Forelimb muscle (tissue), 1 donor: Measurements from ENCODE around the gene SP3. TPM values are rescaled to one million over a fixed set of nuclear protein-coding genes. Genes with fewer than 3 reads are reported as not detected.

ENCODE experiments used
- DNase-seq: peaks from one replicate; pipeline ENCODE4 v3.0.0-alpha.2; 2013; ENCODE audit warnings: low read depth
- polyA plus RNA-seq: library from polyadenylated mRNA; unstranded; fragments of 120-200 nt; gene quantifications from one replicate; pipeline ENCODE4 v1.2.1, GENCODE V29; 2013; ENCODE audit not compliant: insufficient read length

The SP3 gene
- polyA plus RNA-seq, 1 donor, result 66.0 TPM

DNA sequence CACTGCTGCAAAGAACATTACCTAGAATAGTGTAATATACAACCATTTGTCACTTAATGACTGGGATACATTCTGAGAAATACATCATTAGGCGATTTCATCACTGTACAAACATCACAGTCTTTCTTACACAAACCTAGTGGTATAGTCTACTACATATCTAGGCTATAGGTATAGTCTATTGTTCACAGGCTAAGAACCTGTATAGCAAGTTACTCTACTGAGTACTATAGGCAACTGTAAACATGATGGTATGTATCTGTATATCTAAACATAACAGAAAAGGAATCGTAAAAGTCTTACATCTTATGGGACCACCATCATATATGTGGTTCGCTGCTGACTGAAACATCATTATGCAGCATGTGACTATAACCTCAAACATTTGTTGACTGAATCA, 21.4 kb downstream of the SP3 start:
- DNase-seq, result no peak

DNA sequence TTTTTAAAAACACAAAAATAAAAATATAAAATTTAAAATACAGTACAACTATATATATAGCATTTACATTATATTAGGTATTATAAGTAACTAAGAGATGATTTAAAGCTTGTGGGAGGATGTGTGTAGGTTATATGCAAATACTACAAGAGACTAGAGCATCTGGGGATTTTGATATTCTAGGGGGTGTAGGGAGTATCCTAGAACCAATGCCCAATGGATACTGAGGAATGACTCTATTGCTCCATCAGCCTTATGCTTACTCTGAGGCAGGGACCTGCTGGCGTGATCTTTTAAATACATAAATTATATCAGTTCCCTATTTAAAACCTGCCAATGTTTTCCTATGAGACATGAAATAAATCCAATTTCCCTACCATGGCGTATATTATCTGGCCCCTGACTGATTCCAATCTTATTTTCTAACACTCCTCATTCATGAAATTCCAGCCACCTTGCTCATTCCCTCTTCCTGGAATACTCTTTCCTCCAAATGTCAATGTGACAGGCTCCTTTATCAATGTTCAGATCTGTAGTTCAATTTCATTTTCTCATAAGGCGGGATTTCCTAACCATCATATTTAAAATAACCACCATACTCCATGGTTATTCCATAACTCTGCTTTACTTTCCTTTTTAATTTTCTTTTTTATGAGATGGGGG, 22.2 kb downstream of the SP3 start:
- no peak for DNase-seq

DNA sequence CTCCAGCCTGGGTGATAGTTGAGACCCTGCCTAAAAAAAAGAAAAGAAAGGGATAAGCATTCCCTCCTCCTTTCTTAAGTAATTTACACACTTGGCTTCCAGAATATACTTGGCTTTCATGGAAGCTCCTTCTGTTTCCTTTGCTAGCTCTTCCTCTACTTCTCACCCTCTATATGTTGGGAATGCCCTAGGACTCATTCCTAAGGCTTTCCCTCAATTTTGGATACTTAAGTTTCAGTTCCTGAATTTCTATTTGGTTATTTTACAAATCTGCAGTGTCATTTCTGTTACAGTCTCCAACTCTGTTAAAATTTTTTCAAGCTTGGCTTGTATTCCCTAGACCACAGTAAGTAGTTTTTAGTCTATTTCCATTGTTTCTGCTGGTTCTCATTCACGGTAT, 23.6 kb downstream of the SP3 start:
- no peak for DNase-seq

DNA sequence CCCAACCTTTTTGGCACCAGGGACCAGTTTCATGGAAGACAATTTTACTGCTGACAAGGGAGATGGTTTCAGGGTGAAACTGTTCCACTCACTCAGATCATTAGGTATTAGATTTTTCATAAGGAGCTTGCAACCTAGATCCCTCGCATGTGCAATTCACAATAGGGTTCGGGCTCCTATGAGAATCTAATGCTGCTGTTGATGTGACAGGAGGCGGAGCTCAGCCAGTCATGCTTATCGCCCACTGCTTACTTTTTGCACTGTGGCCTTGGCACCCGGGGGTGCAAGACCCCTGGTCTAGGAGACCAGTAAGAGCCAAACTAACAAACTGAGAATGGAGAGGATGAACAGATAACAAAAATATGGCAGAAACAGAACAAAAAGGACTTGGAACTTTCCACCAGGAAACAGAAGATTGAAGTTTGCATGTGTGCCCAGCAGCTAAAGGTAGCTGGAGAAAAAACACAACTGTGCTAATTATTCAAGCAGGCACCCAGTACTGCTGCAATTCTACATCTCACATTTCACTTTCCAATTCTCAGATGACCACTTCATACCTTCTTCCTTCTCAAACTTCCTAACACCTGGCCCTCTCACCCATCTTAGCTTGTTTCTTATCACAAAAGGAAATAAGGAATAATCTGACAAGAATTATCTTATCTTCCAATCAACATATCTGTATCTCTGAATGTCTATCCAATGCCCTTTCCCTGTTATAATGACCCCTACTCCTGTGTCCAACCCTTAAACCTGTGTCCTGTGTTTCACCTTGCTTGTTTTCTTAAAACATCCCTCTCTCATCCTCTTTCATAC, 24.8 kb downstream of the SP3 start:
- DNase-seq, result no peak

DNA sequence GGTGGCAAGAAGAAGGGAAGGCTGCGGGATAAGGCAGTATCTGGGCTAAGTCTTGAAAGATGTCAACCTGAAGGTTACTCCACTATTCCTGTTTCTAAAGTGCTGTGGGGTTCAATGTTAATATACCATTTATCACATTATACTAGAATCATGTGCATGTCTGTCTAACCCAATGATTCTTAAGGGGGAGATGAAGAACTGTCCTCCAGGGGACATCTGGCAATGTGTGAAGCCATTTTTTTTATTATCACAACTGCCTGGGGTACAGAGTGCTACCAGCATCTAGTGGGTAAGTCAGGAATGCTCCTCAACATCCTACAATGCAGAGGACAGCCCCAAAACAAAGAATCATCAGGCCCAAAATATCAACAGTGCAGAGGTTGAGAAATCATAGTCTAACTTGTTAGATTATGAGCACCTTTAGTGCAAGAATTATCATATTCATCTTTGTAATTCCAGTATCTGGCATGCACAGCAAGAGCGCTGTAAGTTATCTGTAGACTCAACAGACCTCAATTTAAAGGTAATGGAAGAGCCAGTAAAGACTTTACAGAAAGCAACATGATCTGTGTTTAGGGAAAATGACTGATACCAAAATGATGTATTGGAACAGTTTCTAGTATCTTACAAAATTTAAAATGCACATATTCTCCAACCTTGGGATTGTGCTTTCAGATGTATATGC, 26.3 kb downstream of the SP3 start:
- DNase-seq, result no peak

DNA sequence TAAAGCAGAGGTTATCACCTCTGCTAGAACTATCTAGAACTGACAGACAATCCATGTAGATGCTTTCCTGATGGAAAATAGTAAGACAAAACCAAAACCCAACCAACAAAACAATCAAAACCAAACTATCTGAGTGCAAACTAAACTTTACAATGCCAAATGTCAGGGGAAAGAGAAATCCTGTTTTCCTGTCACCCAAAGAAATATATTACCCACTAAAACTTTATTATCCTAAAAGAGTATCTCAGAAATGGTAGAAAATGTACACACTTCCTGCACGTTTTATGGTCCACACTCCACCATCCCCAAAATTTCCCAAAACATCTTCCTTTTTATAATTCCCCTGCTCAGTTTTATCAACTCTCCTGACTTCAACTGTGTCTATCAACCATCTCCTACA, 29.9 kb downstream of the SP3 start:
- DNase-seq, result no peak

DNA sequence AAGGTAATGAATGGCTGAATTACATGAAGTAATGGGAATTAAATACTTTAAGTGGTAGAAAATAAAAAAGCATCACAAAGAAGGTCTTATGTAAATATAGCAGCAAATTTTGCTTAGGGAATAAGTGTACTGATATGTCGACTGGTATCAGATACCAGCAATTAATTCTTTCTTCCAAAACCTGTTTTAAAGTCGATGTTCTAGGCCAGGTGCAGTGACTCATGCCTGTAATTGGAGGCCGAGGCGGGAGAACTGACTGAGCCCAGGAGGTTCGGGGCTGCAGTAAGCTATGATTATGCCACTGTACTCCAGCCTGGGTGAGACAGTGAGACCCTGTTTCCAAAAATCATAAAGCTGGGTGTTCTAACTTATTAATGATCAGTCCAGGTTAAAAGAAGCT, 30.3 kb downstream of the SP3 start:
- DNase-seq, result no peak

DNA sequence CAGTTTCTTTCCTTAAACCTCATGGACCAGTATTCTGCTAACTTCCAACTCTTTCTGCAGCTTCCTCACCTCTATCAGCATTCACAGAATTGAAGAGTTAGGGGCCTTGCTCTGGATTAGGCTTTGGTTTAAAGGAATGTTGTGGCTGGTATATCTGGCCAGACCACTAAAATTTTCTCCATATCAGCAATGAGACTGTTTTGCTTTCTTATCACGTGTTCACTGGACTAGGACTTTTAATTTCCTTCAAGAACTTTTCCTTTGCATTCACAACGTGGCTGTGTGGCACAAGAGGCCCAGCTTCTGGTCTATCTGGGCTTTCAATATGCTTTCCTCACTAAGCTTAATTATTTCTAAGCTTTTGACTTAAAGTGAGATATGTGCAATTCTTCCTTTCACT, 33.4 kb downstream of the SP3 start:
- DNase-seq, result no peak

DNA sequence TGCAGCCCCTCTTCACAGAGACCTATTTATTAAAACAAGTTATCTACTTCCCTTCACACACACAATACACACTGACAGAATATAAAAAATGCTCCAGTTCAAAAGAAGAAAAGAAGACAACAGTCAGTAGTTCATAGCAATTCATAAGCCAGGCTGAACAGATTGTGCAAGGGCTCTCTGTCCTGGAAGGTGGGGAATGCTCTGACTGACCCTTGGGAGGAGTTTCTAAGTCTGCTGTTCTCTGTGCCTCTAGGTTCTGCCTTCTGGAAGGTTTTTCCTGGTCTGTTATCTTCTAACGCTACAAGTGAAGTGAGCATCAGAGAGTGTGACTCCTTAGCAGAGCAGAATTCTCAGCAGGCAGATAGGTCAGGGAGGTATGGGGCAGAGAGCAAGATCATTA, 35.7 kb downstream of the SP3 start:
- no peak for DNase-seq

DNA sequence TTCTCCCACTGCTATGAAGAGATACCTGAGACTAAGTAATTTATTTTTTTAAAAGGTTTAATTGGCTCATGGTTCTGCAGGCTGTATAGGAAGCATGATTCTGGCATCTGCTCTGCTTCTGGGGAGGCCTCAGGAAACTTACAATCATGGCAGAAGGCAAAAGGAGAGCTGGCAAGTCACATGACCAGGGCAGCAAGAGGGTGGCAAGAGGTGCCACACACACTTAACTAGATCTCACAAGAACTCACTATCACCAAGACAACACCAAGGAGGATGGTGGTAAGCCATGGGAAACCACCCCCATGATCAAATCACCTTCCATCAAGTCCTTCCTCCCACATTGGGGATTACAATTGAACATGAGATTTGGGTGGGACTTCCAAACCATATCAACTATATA, 38.3 kb downstream of the SP3 start:
- no peak for DNase-seq

DNA sequence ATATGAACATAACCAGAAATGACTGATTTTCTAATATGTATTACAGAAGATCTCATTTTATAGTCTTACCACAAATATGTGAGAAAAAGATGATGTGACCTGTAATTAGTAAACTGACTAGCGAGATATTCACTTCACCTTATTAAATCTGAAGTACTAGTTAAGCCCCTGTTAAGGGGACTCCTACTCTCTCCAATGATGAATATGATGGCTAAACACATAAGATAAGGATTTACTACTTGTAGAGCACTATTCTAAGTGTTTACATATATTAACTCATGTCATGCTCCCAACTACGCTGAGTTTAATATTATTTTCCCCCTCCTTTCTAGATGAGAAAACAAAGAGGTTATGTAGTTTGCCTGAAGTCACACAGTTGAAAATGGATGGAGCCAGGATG, 40.9 kb downstream of the SP3 start:
- DNase-seq, result no peak

DNA sequence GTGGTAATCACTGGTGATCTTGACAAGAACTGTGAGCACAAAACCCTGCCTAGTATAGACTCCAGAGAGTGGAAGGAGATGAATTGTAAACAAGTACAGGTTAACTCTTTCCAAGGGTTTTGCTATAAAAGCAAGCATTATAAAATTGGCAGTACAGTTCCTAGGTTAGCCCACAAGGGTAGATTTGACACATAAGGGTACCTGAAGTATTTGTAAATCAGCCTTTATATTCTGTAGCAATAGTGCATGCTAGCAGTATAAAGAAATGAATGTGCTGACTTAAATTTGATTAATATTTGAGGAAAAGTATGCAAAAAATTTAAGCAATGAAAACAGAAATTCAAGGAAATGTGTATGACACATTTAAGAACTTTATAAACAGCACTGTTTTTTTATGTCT, 42.4 kb downstream of the SP3 start:
- DNase-seq, result no peak

DNA sequence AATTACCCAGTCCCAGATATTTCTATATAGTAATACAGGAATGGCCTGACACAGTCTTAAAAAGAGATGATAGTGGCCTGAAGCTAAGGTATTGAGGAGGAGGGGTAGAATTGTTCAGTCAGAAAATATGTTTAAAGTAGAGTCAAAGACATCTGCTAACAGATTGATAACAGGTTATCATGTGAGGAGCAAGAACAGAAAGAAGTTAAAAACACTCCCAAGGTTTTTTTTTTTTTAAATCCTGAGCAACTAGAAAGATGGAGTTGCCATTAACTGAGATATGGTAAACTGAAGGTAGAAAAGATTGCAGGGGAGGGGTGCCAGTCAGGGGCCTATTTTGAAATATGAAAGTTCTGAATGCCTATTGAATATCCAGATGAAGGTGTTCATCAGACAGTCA, 43.1 kb downstream of the SP3 start:
- DNase-seq, result no peak

DNA sequence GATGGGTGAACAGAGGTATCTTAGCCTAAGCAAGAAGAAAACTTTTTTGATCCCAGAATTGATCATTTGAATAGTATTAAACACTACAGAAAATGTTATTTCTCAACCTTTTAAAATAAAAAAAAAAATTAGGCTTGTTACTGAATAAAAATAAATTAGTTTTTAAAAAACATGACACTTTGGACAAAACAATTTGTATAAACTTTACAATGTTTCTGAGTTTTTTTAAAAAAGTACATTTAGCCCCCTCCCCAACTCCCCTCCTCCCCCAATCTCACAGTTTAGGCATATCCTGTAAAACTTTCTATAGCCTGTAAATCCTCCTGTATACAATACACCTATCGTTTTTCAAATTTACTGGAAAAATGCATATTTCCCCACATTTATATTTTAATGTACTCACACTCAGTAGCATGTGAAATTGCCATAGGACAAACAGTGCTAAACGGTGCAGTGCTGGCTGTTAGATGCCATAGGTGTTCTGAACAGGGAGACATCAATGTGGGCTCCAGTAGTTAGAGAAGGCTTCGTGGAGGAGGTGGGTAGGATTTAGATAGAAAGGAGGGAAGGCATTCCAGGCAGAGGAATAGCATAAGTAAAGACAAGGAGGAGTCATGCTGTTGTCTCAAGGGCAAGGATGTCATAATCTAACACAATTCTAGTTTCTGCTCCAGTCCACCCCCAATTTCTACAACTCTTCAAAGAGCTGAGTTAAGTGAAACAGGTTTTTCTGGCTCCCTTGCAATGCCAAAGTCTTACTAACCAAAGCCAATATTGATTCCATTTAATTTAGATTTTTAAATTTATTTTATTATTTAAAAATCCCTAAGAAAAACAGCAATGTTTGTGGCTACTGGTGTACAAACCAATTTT, 50.9 kb downstream of the SP3 start:
- no peak for DNase-seq

DNA sequence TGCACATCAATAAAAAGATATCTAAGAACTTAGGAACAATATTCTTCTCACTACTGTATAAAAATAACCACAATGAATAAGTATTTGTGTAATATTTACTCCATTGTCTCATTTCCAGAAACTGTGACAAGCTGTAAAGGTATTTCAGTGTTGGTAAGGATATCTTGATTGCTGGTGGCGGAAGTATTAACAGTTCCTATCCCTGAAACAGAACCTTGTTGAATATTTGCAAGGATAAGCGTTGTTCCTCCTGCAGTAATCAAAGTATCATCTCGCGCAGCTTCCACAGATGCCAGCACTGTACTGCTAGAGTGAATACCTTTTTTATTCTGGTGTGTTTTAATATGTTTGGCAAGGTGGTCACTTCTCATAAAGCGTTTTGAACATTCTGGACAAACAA, 55.3 kb downstream of the SP3 start:
- DNase-seq, result no peak

DNA sequence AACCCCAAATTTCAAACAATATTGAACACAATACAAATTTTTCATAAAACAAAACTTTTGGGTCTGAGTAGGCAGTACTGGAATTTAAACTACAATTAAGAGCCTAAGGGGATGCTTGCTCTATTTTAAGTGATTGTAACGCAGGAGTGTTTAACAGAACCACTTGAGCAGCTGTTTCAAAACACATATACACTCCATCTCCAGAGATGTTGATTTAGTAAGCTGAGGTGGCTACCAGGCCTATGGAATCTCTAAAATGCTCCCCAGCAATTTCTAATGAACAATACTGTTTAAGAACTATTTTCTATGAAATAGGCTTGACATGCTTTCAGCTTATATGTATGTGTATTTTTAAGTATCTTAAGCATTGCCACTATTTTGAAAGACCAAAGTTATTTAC, 58.5 kb downstream of the SP3 start:
- DNase-seq, result no peak

DNA sequence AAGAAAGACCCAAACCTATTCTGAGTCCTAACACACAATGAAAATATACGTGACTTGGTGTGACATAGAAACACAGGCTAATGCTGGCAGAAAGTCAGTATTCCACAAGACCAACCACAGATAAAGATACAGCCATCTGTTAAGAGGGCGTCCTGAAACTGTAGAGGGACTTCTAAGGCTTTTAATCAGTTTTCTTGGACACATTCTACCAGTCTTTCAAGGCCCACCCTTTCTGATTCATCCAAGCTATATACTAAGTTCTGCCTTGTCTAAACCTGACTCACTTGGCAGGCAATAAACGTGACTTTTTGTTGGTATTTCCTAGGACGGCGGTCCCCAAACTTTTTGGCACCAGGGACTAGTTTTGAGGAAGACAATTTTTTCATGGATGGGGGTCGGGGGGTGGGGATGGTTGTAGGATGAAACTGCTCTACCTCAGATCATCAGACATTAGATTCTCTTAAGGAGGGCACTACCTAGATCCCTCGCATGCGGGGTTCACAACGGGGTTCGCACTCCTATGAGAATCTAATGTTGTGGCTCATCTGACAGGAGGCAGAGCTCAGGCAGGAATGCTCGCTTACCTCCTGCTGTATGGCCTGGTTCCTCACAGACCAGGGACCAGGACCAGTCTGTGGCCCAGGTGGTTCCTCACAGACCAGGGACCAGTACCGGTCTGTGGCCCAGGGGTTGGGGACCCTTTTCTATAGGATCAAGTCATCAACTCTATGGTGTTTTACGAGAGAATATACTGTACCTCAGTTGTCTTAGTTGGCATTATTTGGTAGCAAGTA, 61.4 kb downstream of the SP3 start:
- no peak for DNase-seq

DNA sequence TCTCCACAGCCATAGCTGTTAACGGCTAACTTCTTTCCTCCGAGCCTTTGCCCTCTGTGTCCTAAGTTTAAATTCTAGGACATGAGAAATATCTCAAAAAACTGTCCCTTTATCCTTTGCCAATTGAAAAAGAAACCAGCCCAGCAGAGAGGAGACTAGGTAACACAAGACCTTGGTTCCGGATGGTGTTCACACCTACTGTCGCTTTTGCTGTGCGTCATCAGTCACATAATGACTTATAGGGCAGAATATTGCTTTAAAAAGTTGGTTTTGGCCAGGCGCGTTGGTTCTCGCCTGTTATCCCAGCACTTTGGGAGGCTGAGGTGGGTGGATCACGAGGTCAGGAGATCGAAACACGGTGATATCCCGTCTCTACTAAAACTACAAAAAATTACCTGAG, 66.2 kb downstream of the SP3 start:
- DNase-seq, result no peak

DNA sequence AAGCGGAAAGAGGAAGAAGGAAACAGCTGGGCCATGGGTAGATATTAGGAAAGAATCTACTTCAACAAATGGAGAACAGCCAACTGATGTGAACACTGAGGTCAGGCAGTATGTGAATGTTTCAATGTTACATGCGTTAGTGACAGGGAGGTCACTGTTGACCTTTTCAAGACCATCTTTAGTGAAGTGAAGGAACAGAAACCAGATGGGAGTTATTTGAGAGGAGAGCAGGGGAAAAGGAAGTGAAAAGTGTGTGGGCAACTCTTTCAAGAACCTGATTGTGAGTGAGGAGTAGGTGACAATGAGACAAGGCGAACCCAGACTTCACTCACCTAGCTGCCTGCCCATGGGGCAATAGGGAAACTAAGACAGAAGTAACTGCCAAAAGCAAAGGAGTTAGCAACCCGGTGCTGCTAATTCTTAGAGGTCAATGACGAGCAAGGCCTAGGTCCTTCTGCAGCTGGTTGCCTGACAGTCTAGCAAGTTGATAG, 67.0 kb downstream of the SP3 start:
- no peak for DNase-seq

DNA sequence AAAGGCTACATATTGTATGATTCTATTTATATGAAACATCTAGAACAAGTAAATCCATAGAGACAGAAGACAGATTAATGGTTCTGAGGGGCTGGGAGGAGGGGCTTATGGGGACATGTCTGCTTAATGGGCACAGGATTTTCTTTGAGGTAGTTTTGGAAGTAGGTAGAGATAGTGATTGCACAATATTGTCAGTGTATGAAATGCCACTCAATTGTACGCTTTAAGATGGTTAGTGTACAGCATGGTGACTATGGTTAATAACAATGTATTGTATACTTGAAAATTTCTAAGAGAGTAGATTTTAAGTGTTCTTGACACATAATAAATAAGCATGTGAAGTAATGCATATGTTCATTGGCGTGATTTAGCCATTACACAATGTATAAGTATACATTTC, 68.4 kb downstream of the SP3 start:
- DNase-seq, result no peak

DNA sequence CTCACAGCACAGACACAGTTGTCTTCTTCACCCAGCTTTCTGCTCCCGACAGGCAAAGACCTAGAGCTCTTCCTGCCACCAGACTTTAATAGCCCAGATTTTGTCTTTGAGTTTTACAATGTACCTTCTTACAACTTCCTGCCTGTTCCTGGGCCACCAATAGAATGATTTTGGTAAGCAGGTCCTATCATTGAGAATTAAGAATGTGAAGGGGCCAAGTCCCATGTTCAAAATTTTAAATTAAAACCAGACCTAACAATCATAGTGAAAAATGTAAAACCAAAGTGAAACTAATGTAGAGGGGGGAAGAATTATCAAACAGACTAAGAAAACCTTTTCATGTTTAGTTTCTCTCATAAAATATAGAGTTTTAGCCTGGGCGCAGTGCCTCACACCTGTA, 72.8 kb downstream of the SP3 start:
- DNase-seq, result no peak
